ENCODE measurements around the gene DERL2.
"Not testable (repeated sequence)": the region's sequence is repeated elsewhere in the genome, so short reads cannot be mapped to it uniquely, and the experiment has no call there.

The DERL2 gene

GRCh38 chr17:5438716-5439445 lies 47.1 kb downstream of the DERL2 start, which contains the start of gene C1QBP:
Gene C1QBP (minus strand): TSS chr17:5439155. CDS start chr17:5439073, 82 bp downstream.
- TF ChIP-seq CTCF (IDR thresholded peaks at IDR 0.05; ENCODE audit: borderline replicate concordance, insufficient read depth, low read depth, low read length): peak; percentile 97
- H3K4me3 ChIP-seq (ENCODE audit: low read depth, low read length): peak within 1 kb of the TSS; percentile 71

DNA sequence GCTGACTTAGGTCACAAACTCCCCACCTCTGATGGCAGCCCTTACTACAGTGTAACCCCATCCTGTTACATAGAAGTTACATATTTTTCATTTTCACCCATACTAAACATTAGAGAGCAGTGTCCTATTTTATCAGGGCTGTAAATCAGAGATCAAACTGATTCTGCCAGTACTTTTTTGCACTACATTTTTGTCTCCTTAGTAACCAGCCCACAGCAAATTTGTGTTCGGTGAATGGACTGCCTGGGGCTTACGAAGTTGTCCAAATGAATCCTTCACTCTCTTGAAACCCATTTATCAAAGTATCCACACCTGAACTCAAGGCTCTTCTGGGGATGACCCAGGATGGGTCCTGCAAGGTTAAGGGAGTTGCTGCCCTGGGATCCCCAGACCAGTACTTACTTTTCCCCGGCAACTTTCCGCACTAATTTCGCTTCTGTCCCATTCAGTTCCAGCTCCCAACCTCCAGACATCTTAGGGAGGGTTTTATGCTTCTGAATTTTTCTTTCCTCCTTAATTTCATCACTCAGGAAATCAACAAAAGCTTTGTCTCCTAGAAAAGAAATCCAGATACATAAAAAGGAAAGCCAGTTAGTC lies 48.2 kb downstream of the DERL2 start:
- TF ChIP-seq CTCF (IDR thresholded peaks at IDR 0.05; ENCODE audit: borderline replicate concordance, insufficient read depth, low read depth, low read length): no peak
- peak overlapping the region; percentile 71 for H3K4me3 ChIP-seq (ENCODE audit: low read depth, low read length)

DNA sequence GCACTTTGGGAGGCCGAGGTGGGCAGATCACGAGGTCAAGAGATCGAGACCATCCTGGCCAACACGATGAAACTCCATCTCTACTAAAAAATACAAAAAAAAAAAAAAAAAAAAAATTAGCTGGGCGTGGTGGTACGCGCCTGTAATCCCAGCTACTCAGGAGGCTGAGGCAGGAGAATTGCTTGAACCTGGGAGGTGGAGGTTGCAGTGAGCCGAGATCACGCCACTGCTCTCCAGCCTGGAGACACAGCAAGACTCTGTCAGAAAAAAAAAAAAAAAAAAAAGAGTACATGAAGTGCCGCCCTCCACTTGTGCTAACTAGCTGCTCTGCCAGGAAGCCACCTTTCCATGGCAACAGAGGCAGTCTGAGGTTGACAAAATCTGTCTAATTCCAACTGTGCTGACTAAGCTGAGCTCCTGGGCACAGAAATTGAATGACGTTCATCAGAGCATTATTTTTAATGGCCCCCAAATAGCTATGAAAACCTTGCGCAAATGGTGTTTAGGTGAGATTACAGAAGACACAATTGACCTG lies 50.1 kb downstream of the DERL2 start:
- not testable (repeated sequence) for H3K4me3 ChIP-seq (ENCODE audit: low read depth, low read length)

DNA sequence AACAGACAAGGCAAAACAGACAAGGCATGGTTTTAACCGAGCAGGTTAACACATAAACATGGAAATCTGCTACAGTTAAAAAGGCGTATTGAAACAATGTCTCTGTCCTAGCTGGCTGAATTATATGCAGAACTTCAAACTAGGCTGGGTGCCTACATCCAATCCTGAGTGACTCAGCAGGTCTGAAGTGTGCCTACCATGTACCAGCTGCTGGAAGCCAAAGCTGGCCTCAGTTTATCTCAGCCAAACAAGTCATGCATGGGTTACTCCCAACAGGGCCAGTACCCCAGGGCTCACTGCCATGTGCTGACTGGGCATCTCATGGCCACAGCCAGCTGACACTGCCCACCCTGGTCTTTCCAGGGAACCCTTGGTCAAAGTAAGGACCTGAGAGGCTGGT lies 51.0 kb downstream of the DERL2 start:
- TF ChIP-seq CTCF (IDR thresholded peaks at IDR 0.05; ENCODE audit: borderline replicate concordance, insufficient read depth, low read depth, low read length): no peak
- no peak overlapping the region for H3K4me3 ChIP-seq (ENCODE audit: low read depth, low read length)

GRCh38 chr17:5431949-5432556 lies 53.9 kb downstream of the DERL2 start:
- no peak overlapping the region for H3K4me3 ChIP-seq (ENCODE audit: low read depth, low read length)
- TF ChIP-seq CTCF (IDR thresholded peaks at IDR 0.05; ENCODE audit: borderline replicate concordance, insufficient read depth, low read depth, low read length): no peak

- H3K4me3 ChIP-seq (ENCODE audit: low read depth, low read length): not testable (repeated sequence)
Observed at GRCh38 chr17:5431234-5431633, 54.7 kb downstream of the DERL2 start.

- no peak for TF ChIP-seq CTCF (IDR thresholded peaks at IDR 0.05; ENCODE audit: borderline replicate concordance, insufficient read depth, low read depth, low read length)
- H3K4me3 ChIP-seq (ENCODE audit: low read depth, low read length): no peak overlapping the region
Observed at GRCh38 chr17:5430413-5430999, 55.5 kb downstream of the DERL2 start.

Measured in GM12875 (cell line).